Breast epithelium (tissue), 3 donors: ENCODE data around the gene ARHGAP45.

ENCODE experiments used
- POLR2AphosphoS5 ChIP-seq, 3 donors: sonication (generic); formaldehyde crosslinking; IDR thresholded peaks; one replicate each; pipeline ENCODE4 v1.6.1; 2017; ENCODE audit warnings: antibody characterized with exemption in 3 of 3
- TF ChIP-seq, protein P1 (sequence below), 3 donors: fragments of 450-650 bp; IDR thresholded peaks; one replicate each; pipeline ENCODE4 v1.5.1; 2016 to 2017; ENCODE audit warnings: antibody characterized with exemption in 3 of 3, mild to moderate bottlenecking in 3 of 3, moderate library complexity in 3 of 3

DNA sequence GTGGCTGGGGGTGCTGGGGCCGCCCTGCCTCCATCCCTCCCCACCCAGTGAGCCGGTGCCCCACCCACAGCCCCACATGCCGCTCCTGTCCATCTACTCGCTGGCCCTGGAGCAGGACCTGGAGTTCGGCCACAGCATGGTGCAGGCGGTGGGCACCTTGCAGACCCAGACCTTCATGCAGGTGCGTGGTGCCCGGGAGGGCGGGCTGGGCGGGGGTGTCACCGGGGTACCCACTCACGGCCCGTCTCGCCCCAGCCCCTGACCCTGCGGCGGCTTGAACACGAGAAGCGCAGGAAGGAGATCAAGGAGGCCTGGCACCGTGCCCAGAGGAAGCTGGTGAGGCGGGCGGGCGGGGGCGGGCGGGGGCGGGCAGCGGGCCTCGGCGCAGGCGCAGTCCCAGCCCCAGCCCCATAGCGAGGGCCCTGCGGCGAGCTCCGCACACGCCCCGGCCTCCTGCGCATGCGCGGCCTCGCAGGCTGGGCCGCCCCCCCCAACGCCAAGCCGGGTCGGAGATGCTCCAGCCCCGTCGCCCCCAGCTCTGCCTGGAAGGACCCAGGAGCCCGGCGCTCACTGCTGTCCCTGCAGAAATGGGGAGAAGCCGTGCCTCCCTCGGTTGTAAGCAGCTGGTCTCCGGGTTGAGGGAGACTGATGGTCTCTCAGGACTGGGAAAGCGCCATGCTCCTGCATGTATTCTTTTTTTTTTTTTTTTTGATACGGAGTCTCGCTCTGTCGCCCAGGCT lies 7.7 kb downstream of the ARHGAP45 start:
- TF ChIP-seq, protein P1, sequence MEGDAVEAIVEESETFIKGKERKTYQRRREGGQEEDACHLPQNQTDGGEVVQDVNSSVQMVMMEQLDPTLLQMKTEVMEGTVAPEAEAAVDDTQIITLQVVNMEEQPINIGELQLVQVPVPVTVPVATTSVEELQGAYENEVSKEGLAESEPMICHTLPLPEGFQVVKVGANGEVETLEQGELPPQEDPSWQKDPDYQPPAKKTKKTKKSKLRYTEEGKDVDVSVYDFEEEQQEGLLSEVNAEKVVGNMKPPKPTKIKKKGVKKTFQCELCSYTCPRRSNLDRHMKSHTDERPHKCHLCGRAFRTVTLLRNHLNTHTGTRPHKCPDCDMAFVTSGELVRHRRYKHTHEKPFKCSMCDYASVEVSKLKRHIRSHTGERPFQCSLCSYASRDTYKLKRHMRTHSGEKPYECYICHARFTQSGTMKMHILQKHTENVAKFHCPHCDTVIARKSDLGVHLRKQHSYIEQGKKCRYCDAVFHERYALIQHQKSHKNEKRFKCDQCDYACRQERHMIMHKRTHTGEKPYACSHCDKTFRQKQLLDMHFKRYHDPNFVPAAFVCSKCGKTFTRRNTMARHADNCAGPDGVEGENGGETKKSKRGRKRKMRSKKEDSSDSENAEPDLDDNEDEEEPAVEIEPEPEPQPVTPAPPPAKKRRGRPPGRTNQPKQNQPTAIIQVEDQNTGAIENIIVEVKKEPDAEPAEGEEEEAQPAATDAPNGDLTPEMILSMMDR (IDR thresholded peaks at IDR 0.05): no peak
- no peak for TF ChIP-seq POLR2AphosphoS5 (IDR thresholded peaks at IDR 0.05)
